ENCODE data around the gene IFNLR1. TPM values are rescaled to one million over a fixed set of nuclear protein-coding genes. Genes with fewer than 3 reads are reported as not detected.

The IFNLR1 gene
- total and polyA plus RNA-seq, 2 donors (not counting 3 experiments of a cell fraction or from before 2014, with no cell fraction given), result 0.01 TPM; not detected in 1

DNA sequence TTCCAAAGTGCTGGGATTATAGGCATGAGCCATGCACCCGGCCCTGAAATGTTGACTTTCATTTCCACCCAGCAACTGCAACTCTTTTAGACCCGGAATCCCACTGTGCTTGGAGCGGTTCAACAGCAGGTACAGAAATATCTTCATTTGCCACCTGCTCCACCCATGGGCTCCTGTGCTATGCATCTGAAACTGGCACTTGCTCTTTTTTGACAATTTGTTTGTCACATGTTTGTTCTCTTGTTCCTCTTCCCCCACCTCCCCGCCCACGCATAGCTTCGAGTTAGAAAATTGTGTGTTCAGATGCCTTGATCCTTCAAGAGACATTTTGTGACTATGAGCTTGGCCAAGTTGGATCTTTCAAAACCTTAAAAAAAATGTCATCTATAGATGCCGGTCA, 2.4 kb upstream of the IFNLR1 start:
- peaks cover 2% of the 10 kb centered on the region for H3K4me1 ChIP-seq (ENCODE audit: control insufficient read depth, extremely low read depth, insufficient read depth, low read length)
- dilution Hi-C loops (cut with MboI; ENCODE audit: extremely low pct_ligation_motif_present, low sequenced_read_pairs) (no loop called here), intact Hi-C loops (cut with micrococcal nuclease) (no loop called here)
- no peak overlapping the region for H2AFZ ChIP-seq (ENCODE audit: low read depth, low read length)
- DNase-seq (ENCODE audit: low read depth, low spot score) (no peak), FAIRE-seq (no peak)
- H3K27me3 ChIP-seq (ENCODE audit: control insufficient read depth in 2 of 2, insufficient read depth in 2 of 2, low read length in 2 of 2), result peaks cover 13 to 14% of the 10 kb centered on the region in 2 experiments
- POLR2A ChIA-PET, result no interaction called here
- H3K9ac ChIP-seq (replicated peaks; ENCODE audit: extremely low read depth, insufficient read depth, low read length), result no peak overlapping the region
- no peaks in the 10 kb centered on the region for H3K9me3 ChIP-seq (replicated peaks; ENCODE audit: control insufficient read depth, insufficient read depth, low read length)
- H3K4me3 ChIP-seq (replicated peaks in 1 of 3; ENCODE audit: insufficient read depth in 1 of 3, low read depth in 1 of 3, low read length in 3 of 3), result no peak overlapping the region
- no peak for TF ChIP-seq POLR2AphosphoS5 (IDR thresholded peaks at IDR 0.05; ENCODE audit: insufficient read depth, low read depth, low read length)
- no peak for TF ChIP-seq MAX (IDR thresholded peaks at IDR 0.05; ENCODE audit: insufficient read depth, insufficient read length)
- no peak for TF ChIP-seq JUN (IDR thresholded peaks at IDR 0.05; ENCODE audit: borderline replicate concordance, insufficient read depth, insufficient read length, low read depth)
- TF ChIP-seq FOS (IDR thresholded peaks at IDR 0.05; ENCODE audit: borderline replicate concordance, insufficient read depth, low read length), result no peak
- no peak for TF ChIP-seq EZH2 (IDR thresholded peaks at IDR 0.05; ENCODE audit: borderline replicate concordance, low read depth, low read length, severe bottlenecking)
- no peak for TF ChIP-seq MYC (IDR thresholded peaks at IDR 0.05; ENCODE audit: low read depth, low read length)
- TF ChIP-seq, protein P1, sequence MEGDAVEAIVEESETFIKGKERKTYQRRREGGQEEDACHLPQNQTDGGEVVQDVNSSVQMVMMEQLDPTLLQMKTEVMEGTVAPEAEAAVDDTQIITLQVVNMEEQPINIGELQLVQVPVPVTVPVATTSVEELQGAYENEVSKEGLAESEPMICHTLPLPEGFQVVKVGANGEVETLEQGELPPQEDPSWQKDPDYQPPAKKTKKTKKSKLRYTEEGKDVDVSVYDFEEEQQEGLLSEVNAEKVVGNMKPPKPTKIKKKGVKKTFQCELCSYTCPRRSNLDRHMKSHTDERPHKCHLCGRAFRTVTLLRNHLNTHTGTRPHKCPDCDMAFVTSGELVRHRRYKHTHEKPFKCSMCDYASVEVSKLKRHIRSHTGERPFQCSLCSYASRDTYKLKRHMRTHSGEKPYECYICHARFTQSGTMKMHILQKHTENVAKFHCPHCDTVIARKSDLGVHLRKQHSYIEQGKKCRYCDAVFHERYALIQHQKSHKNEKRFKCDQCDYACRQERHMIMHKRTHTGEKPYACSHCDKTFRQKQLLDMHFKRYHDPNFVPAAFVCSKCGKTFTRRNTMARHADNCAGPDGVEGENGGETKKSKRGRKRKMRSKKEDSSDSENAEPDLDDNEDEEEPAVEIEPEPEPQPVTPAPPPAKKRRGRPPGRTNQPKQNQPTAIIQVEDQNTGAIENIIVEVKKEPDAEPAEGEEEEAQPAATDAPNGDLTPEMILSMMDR (IDR thresholded peaks at IDR 0.05; ENCODE audit: extremely low read depth in 1 of 2, insufficient read depth in 1 of 2, low read depth in 1 of 2, low read length in 2 of 2), result no peak
- no peak for TF ChIP-seq GATA2 (IDR thresholded peaks at IDR 0.05; ENCODE audit: insufficient read depth, insufficient read length, low read depth, low read length)
- no peak for TF ChIP-seq POLR2A (IDR thresholded peaks at IDR 0.05; ENCODE audit: low read depth, low read length)
- no peaks in the 10 kb centered on the region for H3K79me2 ChIP-seq (ENCODE audit: control insufficient read depth, insufficient read depth, low read length)
- no peak overlapping the region for H3K4me2 ChIP-seq (ENCODE audit: insufficient read depth, low read length)
- no peak overlapping the region for H3K27ac ChIP-seq (ENCODE audit: insufficient read depth, low read depth, low read length)
- CTCF ChIA-PET, result interaction anchor here (0.9 to 2.4 kb wide), 4 partner anchors 9 to 204 kb away, joined by 3 to 21 read pairs (median 12); no protein-coding TSS in a partner anchor
- H4K20me1 ChIP-seq (replicated peaks; ENCODE audit: control insufficient read depth, extremely low read depth, insufficient read depth, low read length), result no peaks in the 10 kb centered on the region
- H3K36me3 ChIP-seq (ENCODE audit: control insufficient read depth in 2 of 2, extremely low read depth in 1 of 2, insufficient read depth in 2 of 2, low read length in 2 of 2), result no peaks in the 10 kb centered on the region
- no TSS peak for BruUV-seq (replicated peaks)
- H3K9me1 ChIP-seq (replicated peaks; ENCODE audit: control insufficient read depth, extremely low read depth, insufficient read depth, low read length), result no peaks in the 10 kb centered on the region

Data from endothelial cell of umbilical vein (primary cell).